Measurements from ENCODE around the gene SPEM1.

Gene SPEM1

DNA sequence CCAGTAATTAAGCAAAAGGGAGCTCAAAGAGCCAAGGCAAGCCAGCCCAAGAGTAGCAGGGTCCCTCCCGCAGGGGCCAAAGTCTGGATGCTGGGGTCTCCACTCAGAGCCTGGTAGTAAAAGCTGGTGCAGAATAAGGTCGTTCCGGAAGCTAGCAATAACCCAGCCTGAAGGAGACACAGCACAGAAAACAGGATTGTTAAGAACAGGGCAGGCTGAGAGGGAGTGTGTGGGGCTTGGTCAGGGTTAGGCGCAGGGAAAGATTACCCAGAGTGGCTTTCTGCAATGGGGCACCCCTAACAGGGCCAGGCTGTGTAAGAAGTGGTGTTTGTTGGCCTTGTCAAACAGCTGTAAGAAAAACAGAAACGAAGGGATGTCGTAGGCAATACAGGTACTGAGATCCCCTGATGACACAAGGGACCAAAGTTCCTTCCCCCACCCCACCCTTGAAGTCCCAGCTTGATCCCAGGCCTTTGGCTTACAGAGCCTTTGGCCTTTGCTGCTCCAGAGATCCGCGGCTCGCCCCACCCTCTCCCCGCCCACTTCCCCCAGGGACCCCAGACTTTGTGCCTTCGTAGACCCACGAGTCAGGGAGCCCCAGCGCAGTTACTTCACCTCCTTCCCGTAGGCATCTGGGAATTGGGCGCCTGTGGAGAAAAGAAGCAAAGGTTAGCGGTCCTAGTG, 16.9 kb upstream of the SPEM1 start:
- DNase-seq (ENCODE audit: low read depth), result no peak

DNA sequence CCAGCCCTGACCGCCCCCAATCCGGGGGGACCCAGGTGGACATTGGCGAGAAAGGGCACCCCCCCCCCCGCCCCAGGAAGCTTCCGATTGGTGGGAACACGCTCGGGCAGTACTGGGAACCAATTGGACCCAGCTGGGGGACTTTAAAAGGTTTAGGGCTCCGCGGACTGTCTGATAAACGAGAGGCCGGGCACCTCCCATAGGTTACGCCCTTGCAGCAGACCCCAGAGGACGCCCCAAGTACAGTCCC, 16.5 kb upstream of the SPEM1 start:
- no peak for DNase-seq (ENCODE audit: low read depth)

DNA sequence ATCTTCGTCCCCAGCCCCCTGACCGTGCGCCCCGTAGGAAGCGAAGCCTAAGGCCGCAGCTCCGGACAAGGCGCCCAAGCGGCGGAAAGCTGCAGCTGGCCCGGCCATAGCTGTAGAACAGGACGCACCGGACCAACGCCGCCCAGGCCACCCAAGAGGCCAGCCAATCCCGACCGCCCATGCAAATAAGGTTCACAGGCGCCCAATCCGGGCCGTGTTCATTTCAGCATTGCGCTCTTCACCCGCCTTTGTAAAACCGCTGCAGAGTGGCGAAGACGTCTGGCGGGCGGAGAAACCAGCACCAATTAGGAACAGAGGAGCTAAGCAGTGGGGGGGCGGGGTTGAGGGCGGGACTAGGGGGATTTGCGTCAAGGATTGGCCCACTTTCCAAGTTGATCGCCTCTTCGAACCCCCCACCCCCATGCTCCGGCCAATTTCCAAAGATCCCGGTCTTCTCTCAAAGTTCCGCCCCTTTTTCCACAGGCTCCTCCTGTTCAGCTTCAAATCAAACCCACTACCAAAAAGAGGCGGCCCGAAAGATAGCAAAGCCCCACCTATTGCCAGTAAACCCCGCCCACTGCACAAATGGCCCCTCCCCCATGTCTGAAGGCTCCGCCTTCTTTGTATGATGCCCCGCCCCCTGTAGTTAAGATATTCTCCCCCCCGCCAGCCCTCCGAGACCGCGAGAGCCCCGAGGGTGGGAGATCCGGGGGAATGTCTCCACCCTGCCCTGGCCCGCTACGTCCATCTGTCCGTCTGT, 16.0 kb upstream of the SPEM1 start, which contains the start of gene TMEM256:
TSS of gene TMEM256 (minus strand) at position 121 of the 760 bp plus-strand sequence. CDS start at position 108, 13 bp downstream.
- DNase-seq (ENCODE audit: low read depth), result peak; percentile 95

DNA sequence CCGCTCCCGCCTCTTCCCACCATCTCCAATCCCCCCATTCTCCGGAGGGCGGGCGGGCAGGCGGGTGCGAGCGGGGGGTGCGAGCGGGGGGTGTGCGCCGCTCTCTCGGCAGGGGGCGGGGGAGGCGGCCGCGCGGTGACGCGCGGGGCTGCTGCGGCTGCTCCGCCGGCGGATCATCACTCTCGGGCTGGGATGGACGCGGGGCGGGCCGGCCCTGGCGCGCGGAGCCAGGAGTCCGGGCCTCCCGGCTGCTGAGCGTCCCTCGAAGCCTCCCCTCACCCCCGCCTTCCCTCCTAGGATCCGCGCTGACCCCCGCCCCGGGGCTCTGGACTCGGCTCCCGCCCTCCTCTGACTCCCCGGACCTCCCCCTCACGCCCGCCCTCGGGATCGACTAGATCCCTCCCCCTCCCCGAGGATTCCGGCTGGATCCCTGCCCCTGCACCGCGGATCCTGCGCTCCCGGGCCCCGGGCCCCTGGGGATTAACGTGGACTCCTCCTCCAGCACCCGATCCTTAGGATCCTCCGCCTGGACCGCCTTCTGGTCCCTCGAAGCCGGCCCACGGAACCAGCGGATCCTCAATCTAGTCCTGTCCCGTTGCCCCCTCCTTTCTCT, 15.3 kb upstream of the SPEM1 start:
- DNase-seq (ENCODE audit: low read depth), result no peak

DNA sequence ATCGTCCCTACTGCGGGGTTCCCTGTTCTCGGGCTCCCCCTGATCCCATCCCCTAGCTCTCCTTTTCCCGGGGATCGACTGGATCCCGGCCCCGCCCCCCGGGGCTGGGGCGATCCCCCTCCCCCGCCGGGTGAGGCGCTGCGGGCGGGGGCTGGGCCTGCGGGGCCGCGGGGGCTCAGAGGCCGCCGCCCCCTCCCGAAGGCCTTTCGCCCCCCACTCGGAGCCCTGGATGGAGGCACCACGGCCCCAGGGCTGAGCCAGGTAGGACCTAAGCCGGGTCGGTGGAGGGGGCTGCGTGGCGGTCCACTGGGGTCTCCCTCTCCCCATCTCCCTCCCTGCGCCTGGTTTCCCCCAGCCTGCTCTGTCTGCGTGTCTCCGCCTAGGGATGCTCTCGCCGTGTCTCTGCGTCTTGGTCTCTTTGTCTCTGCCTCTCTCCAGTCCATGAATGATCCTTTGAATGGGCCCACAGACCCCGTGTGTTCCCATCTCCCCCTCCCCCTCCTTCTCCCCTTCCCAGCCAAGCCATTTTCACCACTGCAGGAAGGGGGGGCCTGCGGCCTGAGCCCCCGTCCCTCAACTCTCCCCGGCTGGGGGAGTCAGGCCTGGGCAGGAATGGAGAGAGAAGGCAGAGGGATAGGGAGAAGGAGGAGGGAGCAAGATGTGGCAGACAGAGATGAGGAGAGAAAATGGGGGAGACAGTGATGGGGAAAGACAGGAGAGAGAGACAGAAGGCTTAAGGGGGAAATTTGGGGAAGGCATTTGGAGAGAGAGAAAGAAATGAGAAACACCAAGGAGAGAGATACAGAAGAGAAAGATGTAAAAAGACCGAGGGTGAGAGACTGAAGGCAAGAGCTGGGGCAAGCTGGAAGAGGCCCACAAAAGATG, 14.5 kb upstream of the SPEM1 start:
- no peak for DNase-seq (ENCODE audit: low read depth)

DNA sequence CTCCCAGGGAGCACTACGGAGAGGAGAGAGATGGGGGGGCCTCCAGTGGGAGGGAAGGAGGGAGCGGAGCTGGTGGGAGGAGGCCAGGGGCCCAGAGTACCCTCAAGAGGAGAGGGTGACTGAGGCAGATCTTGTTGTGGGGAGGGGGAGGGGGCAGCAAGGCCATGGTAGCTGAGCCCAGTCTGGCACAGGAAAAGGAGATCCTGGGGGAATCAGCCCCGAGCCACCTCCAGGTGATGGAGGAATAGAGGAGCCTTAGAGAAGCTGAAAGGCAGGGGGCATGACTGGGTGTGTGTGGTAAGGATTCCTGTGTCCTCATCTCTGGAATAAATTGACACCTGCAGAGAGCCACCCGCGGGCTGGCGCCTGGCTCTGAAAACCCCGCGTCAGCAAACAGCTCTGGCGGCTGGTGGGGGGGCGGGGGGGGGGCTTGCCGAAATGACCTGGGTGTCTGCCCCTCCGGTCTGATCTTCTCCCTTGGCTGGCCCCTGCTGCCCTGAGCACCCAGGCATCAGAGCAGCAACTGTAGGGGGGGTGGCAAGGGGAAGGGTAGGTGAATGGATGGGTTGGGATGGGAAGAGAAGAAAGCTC, 13.8 kb upstream of the SPEM1 start:
- DNase-seq (ENCODE audit: low read depth), result no peak

DNA sequence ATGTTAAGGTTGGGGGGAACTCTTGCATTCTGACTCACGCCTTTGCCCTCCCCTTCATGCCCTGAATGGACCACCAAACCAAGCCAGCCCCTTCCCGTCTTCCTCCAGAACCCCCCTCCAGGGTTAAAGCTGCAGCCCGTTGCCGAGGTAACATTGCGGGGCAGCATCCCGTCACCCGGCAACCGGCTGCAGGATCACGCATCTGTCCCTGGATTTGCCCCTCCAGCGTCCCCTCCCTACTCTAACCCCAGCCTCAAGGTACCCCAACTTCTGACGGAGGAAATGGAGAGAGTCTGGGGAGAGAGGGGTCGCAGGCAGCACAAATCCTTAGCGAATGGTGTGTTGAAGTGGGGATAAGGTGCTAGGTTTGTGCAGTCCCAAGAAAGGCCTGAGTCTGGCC, 13.0 kb upstream of the SPEM1 start:
- no peak for DNase-seq (ENCODE audit: low read depth)

DNA sequence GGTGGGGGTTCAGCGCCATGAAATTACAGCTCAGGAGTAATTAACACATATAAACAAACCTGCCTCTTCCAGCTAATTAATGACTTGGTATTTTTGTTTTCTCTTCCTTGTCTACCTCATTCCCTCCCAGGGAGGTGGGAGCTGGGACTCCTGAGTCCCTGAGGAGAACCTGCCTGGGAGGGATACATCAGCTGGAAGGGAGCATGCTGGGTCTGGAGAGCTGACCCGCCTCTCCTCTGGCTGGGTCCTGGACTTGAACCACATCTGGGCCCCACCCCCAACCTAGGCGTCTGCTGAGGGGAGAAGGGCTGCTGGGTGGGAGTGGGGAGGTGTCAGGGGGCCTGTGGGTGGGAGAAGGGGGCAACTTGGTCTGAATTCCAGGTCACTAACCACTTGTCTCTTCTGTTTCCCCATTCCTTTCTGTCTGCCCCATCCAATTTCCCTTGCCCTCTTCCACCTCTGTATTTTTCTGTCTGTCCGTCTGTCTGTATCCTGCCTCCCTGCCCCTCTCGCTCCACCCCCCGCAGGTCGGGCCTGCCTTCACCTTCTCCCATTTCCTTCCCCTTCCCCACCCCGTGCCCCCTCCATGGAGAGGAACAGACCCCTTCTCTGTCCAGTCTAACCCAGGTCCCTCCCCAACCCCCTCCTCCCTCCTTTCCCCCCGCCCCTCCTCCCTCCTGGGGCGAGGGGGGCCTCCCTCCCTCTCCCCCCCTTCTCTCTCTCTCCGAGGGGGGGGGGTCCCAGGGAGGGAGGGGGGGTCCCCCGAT, 12.5 kb upstream of the SPEM1 start, which contains the start of gene NLGN2:
TSS of gene NLGN2 (plus strand) at position 361 of the 767 bp plus-strand sequence. CDS start 411 bp downstream, outside the sequence.
- no peak for DNase-seq (ENCODE audit: low read depth)

DNA sequence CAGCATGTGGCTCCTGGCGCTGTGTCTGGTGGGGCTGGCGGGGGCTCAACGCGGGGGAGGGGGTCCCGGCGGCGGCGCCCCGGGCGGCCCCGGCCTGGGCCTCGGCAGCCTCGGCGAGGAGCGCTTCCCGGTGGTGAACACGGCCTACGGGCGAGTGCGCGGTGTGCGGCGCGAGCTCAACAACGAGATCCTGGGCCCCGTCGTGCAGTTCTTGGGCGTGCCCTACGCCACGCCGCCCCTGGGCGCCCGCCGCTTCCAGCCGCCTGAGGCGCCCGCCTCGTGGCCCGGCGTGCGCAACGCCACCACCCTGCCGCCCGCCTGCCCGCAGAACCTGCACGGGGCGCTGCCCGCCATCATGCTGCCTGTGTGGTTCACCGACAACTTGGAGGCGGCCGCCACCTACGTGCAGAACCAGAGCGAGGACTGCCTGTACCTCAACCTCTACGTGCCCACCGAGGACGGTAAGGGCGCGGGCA, 11.8 kb upstream of the SPEM1 start:
- no peak for DNase-seq (ENCODE audit: low read depth)

DNA sequence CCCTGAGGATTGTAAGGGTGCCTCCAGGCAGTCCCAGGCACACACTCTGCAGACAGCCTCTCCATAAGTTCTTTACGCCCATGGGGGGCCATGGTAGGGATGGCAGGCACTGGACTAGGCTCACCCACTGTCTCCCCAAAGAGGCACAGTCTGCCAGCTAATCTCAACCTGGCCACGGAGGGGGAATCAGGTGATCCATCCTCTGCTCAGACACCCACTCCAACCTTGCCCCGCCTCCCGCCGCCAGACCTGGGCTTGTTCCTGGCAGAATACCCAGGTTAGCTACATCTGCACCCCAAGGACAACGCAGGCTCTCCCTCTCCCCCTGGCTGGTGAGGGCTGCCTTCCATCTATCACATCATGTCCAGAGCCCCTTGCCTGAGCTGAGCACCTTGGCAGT, 11.3 kb upstream of the SPEM1 start:
- no peak for DNase-seq (ENCODE audit: low read depth)

DNA sequence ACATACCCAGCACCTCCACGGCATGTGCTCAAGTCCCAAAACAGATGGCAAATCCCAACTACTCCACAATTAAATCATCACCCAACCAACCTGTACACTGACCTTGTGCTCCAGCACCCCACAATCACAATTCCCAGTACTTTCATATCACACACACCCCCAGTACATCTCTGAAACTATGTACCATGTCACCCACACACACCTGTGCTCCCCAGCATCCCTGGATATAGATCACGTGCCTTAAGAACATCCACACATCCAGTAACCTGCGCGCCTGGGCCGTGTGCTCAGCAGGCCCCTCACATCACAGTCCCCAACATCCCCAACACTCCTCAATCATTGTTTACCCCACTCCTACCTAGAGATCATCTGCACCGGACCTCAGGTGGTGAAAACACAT, 10.4 kb upstream of the SPEM1 start:
- no peak for DNase-seq (ENCODE audit: low read depth)

DNA sequence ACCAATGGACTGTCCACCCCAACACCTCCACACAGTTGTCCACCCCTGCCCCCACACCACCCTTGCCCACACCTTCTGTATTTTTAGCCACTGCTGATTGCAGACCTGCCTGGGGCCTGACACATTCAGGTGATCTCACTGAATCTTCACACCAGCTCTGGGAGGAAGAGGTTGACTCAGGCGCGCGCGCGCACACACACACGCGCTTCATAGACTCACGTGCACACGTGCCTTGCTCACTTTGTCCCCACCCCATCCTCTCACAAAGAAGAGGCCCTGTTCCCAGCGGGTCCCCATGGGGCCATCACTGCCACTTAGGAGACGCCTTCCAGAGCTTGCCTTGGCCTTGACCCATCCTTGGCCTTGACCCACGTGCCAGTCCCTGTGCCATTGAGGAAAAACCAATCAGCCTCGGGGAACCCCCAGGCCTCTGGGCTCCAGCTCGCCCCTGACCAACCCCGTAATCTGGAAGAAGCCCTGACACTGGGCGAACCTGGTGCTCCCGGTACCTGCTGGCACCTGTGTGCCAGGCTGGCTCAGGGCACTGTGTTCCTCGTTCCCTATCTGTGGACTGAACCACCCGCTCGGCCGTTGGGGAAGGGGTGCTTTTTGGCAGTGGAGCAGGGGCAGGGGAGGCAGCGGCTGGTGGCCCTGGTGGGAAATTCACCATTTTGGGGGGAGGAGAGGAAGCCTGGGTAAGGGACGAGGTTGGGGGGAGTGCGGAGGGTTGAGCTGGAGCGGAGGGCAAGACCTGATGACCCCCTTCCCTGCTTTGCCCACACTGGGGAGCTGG, 9.3 kb upstream of the SPEM1 start:
- DNase-seq (ENCODE audit: low read depth), result no peak

DNA sequence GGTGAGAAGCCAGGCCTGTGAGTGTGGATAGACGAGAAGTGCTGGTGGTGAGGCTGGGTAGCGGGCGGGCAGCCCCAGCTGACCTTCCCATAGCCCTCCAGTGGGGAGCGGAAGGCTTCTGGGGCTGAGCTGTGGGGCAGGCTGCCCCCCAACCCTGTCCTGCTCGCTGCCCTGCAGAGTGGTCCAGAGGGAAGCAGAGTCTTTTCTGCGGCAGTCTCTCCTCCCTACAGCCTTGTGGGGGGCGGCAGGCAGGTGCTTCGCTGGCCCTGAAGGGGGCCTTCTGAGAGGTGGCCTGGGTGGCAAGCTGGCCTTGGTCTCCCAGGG, 8.7 kb upstream of the SPEM1 start:
- DNase-seq (ENCODE audit: low read depth), result no peak

DNA sequence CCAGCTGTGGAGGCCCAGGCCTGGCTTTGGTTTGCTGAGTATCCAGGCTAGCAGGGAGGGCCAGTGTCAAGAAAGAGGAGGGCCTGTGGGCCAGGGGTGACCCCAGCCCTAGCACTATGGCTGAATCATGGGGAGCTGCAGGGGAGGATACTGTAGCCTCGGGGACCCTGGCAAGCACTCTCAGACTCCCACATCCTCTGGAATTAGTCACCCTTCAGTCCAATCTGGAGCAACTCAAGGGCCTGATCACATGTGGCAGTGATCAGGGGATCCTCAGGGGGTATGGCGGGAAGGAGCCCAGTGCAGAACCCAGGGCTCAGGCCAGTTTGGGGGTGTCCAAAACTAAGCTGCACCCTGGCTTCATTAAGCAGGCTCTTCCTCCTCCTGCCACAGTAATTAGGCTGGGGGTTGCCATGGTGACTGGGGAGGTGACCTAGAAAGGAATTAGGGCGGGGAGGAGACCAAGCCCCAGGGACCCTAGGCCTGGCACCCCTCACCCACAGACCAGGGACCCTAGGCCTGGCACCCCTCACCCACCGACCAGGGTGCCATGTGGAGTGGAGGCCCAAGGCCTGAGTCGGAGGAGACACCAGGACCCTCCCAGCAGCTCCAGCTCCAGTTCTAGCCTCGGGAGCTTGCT, 6.7 kb upstream of the SPEM1 start:
- DNase-seq (ENCODE audit: low read depth), result no peak

DNA sequence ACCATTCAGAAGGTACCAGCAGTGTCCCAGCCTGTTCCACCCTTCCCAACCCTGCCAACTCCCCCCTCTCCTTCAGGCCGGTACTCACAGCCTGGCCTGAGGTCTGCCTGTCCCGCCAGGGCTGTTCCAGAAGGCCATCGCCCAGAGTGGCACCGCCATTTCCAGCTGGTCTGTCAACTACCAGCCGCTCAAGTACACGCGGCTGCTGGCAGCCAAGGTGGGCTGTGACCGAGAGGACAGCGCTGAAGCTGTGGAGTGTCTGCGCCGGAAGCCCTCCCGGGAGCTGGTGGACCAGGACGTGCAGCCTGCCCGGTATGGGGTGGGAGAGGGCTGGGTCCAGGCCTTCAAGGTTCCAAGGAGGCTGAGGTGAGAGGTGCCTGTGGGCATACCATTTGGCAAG, 5.3 kb upstream of the SPEM1 start:
- DNase-seq (ENCODE audit: low read depth), result no peak

DNA sequence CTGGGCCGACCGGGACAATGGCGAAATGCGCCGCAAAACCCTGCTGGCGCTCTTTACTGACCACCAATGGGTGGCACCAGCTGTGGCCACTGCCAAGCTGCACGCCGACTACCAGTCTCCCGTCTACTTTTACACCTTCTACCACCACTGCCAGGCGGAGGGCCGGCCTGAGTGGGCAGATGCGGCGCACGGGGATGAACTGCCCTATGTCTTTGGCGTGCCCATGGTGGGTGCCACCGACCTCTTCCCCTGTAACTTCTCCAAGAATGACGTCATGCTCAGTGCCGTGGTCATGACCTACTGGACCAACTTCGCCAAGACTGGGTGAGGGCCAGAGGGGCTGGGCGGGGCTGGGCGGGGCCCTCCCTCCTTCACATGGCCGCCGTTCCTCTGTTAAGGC, 4.3 kb upstream of the SPEM1 start:
- DNase-seq (ENCODE audit: low read depth), result no peak

DNA sequence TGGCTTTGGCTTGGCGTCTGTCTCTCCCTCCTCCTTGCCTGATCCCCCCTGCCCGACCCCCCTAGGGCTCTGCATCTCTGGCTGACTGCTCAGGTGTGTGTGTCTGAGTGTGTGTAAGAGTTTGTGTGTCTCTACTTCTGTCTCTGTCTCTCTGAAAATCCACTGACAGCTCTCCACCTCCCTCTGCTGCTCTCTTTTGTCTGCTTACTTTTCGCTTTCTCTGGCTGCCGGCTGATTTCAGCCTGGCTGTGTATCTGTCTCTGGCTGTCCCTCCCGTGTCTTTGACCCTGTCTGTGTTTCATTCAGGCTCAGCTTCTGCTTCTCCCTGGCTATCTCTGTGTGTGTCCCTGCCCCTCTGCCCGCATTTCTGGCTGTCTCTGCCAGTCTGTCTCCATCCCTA, 3.8 kb upstream of the SPEM1 start:
- no peak for DNase-seq (ENCODE audit: low read depth)

DNA sequence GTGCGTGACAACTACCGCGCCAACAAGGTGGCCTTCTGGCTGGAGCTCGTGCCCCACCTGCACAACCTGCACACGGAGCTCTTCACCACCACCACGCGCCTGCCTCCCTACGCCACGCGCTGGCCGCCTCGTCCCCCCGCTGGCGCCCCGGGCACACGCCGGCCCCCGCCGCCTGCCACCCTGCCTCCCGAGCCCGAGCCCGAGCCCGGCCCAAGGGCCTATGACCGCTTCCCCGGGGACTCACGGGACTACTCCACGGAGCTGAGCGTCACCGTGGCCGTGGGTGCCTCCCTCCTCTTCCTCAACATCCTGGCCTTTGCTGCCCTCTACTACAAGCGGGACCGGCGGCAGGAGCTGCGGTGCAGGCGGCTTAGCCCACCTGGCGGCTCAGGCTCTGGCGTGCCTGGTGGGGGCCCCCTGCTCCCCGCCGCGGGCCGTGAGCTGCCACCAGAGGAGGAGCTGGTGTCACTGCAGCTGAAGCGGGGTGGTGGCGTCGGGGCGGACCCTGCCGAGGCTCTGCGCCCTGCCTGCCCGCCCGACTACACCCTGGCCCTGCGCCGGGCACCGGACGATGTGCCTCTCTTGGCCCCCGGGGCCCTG, 3.0 kb upstream of the SPEM1 start:
- no peak for DNase-seq (ENCODE audit: low read depth)

DNA sequence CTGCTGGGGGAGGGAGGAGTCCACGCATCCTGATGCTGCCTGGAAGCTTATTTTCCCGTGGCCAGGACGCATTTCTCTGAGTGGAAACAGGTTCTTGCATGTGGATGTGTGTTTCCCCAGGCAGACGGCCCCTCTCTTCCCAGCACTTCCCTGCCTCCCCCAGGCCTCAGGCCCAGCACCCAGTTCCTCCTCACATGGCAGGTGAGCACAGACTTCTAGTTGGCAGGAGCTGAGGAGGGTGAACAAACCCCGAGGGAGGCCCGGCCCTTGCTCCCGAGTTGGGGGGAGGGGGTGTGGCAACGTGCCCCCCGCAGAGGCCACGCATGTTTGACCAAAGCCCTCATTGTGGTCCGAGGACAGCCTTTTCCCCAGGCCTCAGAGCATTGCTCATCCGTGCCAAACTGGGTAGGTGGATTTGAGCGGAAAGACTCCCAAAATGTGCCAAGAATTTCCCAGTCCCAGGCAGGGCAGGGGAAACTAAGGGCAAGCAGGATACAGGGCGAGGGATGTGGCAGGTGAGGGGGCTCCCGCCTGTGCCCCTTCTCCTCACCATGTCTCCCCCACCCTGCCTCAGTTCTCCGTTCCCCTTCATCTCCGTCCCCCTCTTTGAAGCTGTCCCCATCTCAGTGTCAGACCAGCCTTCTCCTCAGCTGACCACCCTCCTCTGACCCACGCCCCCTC, 1.5 kb upstream of the SPEM1 start:
- no peak for DNase-seq (ENCODE audit: low read depth)
